Measurements from ENCODE around the gene SRL. TPM values are rescaled to one million over a fixed set of nuclear protein-coding genes. Genes with fewer than 3 reads are reported as not detected.
"Not testable (repeated sequence)": the region's sequence is repeated elsewhere in the genome, so short reads cannot be mapped to it uniquely, and the experiment has no call there.

SRL gene
- total RNA-seq, 2 experiments from 2014 or later, result not detected

- Mint-ChIP-seq H3K27me3 (peaks cover 6% of the 10 kb centered on the region), H3K4me1 (no peaks in the 10 kb centered on the region), H3K27ac (no peak overlapping the region), H3K9me3 (ENCODE audit: low read depth) (no peaks in the 10 kb centered on the region), H3K36me3 (no peaks in the 10 kb centered on the region), H3K4me3 (no peak overlapping the region)
- CTCF ChIA-PET, result no interaction called here
- no peak for ATAC-seq
- no peak for DNase-seq
These were observed 29.0 kb downstream of the SRL start for GRCh38 chr16:4212934-4213296.

DNA sequence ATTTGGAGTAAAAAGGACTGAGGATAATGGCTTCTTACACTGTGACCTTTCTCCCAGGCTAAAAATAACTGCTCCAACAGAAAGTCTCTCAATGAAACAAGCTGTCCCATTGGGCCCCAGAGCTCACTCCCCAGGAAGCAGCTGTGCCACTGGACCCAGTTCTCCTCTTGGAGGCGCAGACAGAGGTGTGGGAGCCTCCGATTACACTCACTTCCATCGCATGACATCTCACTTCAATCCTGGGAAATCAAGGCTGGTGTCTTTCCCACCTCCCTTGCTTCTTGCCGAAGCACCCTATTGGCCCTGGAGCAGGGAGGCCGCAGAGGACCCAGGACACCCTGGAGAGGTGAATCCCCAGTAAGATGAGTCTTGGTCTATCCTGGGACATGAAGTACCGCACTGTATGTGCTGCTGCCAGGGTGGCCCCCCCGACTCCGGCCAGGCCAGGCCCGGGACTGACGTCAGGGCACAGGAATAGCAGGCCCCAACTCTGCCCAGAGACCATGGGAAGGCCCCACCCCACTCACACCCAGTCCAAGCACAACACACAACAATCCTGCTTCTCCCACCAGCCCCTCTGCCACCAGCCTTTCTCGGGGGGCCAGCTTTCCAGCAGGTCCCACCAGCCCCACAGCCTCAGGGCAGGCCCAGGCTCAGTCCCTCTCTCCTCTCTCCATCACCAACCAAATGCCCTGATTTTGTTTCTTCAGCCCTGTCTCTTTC is 29.5 kb downstream of the SRL start:
- Mint-ChIP-seq H3K36me3 (no peaks in the 10 kb centered on the region), H3K4me1 (no peaks in the 10 kb centered on the region), H3K27ac (no peak overlapping the region), H3K27me3 (peaks cover 8% of the 10 kb centered on the region), H3K4me3 (no peak overlapping the region), H3K9me3 (ENCODE audit: low read depth) (no peaks in the 10 kb centered on the region)
- no peak for DNase-seq
- CTCF ChIA-PET, result no interaction called here
- no peak for ATAC-seq

GRCh38 chr16:4211445-4212210 is 30.3 kb downstream of the SRL start:
- H3K4me1 Mint-ChIP-seq; H3K36me3 Mint-ChIP-seq; H3K27ac Mint-ChIP-seq; H3K9me3 Mint-ChIP-seq (ENCODE audit: low read depth); H3K4me3 Mint-ChIP-seq; CTCF ChIA-PET; H3K27me3 Mint-ChIP-seq; ATAC-seq; DNase-seq: not testable (repeated sequence)

GRCh38 chr16:4209666-4210065 is 32.2 kb downstream of the SRL start:
- Mint-ChIP-seq H3K4me1 (peaks cover 7% of the 10 kb centered on the region), H3K27me3 (peaks cover 8% of the 10 kb centered on the region), H3K36me3 (no peaks in the 10 kb centered on the region), H3K4me3 (no peak overlapping the region), H3K9me3 (ENCODE audit: low read depth) (no peaks in the 10 kb centered on the region), H3K27ac (no peak overlapping the region)
- no peak for DNase-seq
- no peak for ATAC-seq
- CTCF ChIA-PET, result no interaction called here

GRCh38 chr16:4208341-4208751 is 33.5 kb downstream of the SRL start:
- Mint-ChIP-seq H3K27me3 (peaks cover 8% of the 10 kb centered on the region), H3K4me3 (no peak overlapping the region), H3K27ac (no peak overlapping the region), H3K36me3 (no peaks in the 10 kb centered on the region), H3K4me1 (peaks cover 7% of the 10 kb centered on the region), H3K9me3 (ENCODE audit: low read depth) (no peaks in the 10 kb centered on the region)
- DNase-seq, result no peak
- ATAC-seq, result no peak
- CTCF ChIA-PET, result no interaction called here

- no peak overlapping the region for H3K27ac Mint-ChIP-seq
- H3K9me3 Mint-ChIP-seq (ENCODE audit: low read depth), result no peaks in the 10 kb centered on the region
- peaks cover 7% of the 10 kb centered on the region for H3K4me1 Mint-ChIP-seq
- H3K4me3 Mint-ChIP-seq, result no peak overlapping the region
- H3K36me3 Mint-ChIP-seq, result no peaks in the 10 kb centered on the region
- DNase-seq, result no peak
- no peak for ATAC-seq
- H3K27me3 Mint-ChIP-seq, result peaks cover 8% of the 10 kb centered on the region
- CTCF ChIA-PET, result no interaction called here
These were observed 34.1 kb downstream of the SRL start for GRCh38 chr16:4207683-4208340.

- Mint-ChIP-seq H3K4me1 (peaks cover 7% of the 10 kb centered on the region), H3K27ac (no peak overlapping the region), H3K4me3 (no peak overlapping the region), H3K9me3 (ENCODE audit: low read depth) (no peaks in the 10 kb centered on the region), H3K36me3 (no peaks in the 10 kb centered on the region), H3K27me3 (peaks cover 8% of the 10 kb centered on the region)
- CTCF ChIA-PET, result no interaction called here
- ATAC-seq (no peak), DNase-seq (no peak)
These were observed 34.7 kb downstream of the SRL start for GRCh38 chr16:4207229-4207628.

DNA sequence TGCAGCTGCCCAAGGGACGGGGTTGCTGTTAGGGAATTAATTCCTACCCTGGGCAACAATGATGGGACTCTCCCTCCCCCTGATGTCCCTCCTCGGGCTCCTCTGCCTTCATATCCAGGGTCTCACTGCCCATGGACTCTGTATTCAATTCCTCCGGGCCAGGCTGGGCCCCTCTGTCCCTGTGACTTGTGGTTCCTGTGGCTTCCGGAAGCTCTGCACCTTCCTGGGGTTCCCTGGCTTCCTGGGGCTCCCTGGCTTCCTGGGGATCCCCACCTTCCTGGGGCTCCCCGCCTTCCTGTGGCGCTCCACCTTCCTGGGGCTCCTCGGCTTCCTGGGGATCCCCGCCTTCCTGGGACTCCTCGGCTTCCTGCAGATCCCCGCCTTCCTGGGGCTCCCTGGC is 35.2 kb downstream of the SRL start:
- DNase-seq, result no peak
- CTCF ChIA-PET, result no interaction called here
- no peaks in the 10 kb centered on the region for H3K36me3 Mint-ChIP-seq
- H3K4me1 Mint-ChIP-seq, result peaks cover 7% of the 10 kb centered on the region
- no peak overlapping the region for H3K27ac Mint-ChIP-seq
- no peak overlapping the region for H3K4me3 Mint-ChIP-seq
- H3K9me3 Mint-ChIP-seq (ENCODE audit: low read depth), result no peaks in the 10 kb centered on the region
- peaks cover 8% of the 10 kb centered on the region for H3K27me3 Mint-ChIP-seq
- no peak for ATAC-seq

- H3K4me1 Mint-ChIP-seq, result peaks cover 7% of the 10 kb centered on the region
- no peak for DNase-seq
- H3K9me3 Mint-ChIP-seq (ENCODE audit: low read depth), result no peaks in the 10 kb centered on the region
- ATAC-seq, result no peak
- H3K4me3 Mint-ChIP-seq, result no peak overlapping the region
- CTCF ChIA-PET, result no interaction called here
- no peak overlapping the region for H3K27ac Mint-ChIP-seq
- H3K27me3 Mint-ChIP-seq, result peaks cover 8% of the 10 kb centered on the region
- H3K36me3 Mint-ChIP-seq, result no peaks in the 10 kb centered on the region
These were observed 35.9 kb downstream of the SRL start for GRCh38 chr16:4205971-4206370.

DNA sequence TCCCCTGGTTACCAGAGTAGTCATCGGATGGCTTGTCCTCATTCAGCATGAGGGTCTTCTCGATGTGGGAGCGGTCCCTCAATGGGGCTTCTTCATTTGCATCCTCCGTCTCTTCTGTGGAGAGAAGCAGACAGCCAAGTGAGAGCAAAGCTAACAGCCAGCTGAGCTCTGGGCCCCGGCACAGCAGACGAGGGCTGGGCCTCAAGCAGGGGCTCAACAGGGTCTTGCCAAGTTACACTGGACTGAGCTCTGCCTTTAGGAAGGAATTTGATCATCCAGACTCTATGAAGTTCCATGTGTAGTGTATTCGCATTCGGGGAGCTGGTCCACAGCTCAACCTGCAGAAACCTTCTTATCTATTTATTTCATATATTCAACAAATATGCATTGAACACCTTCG is 37.4 kb downstream of the SRL start:
- no peak for DNase-seq
- Mint-ChIP-seq H3K27me3 (peaks cover 9% of the 10 kb centered on the region), H3K36me3 (no peaks in the 10 kb centered on the region), H3K9me3 (ENCODE audit: low read depth) (no peaks in the 10 kb centered on the region), H3K27ac (no peak overlapping the region), H3K4me1 (peaks cover 14% of the 10 kb centered on the region), H3K4me3 (no peak overlapping the region)
- no peak for ATAC-seq
- CTCF ChIA-PET, result no interaction called here

DNA sequence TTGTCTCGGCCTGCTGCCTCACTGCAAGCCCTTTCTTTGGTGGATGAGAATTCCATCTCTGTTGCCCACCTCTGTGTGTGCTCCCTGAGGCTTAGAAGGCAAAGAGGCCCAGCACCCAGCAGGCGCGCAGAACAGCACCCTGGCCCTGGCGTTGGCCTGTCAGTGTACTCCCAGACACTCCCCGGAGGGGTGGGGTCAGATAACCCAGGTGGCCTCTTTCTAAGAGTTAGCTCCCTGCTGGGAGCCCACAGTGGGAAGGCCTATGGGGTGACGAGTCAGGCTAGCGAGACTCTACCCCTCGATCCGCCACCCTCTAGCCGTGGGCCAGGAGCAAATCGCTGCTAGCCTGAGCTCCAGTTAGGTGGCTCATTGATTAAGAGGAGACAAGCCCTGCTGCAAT is 38.1 kb downstream of the SRL start:
- CTCF ChIA-PET, result no interaction called here
- H3K9me3 Mint-ChIP-seq (ENCODE audit: low read depth), result no peaks in the 10 kb centered on the region

GRCh38 chr16:4202615-4203345 is 39.1 kb downstream of the SRL start:
- DNase-seq (no peak), ATAC-seq (no peak)
- H3K9me3 Mint-ChIP-seq (ENCODE audit: low read depth), result no peaks in the 10 kb centered on the region
- H3K36me3 Mint-ChIP-seq, result no peaks in the 10 kb centered on the region
- no peak overlapping the region for H3K4me3 Mint-ChIP-seq
- peaks cover 14% of the 10 kb centered on the region for H3K4me1 Mint-ChIP-seq
- H3K27me3 Mint-ChIP-seq, result peaks cover 10% of the 10 kb centered on the region
- CTCF ChIA-PET, result interaction anchor here (0.5 kb wide), 1 partner anchor 87 kb away, joined by 3 read pairs; no protein-coding TSS in a partner anchor
- no peak overlapping the region for H3K27ac Mint-ChIP-seq

More for the DNA sequence above, 38.1 kb downstream of the SRL start:
- DNase-seq, result no peak
- Mint-ChIP-seq H3K36me3 (no peaks in the 10 kb centered on the region), H3K27me3 (peaks cover 10% of the 10 kb centered on the region), H3K4me1 (peaks cover 14% of the 10 kb centered on the region), H3K4me3 (no peak overlapping the region), H3K27ac (no peak overlapping the region)
- no peak for ATAC-seq

GRCh38 chr16:4200781-4201137 is 41.1 kb downstream of the SRL start:
- Mint-ChIP-seq H3K4me3 (no peak overlapping the region), H3K27ac (no peak overlapping the region), H3K36me3 (no peaks in the 10 kb centered on the region), H3K4me1 (peaks cover 7% of the 10 kb centered on the region), H3K9me3 (ENCODE audit: low read depth) (no peaks in the 10 kb centered on the region), H3K27me3 (peaks cover 10% of the 10 kb centered on the region)
- CTCF ChIA-PET, result interaction anchor here (0.7 to 2.8 kb wide), 2 partner anchors 53 to 129 kb away, joined by 3 to 18 read pairs; no protein-coding TSS in a partner anchor
- ATAC-seq, result no peak
- no peak for DNase-seq
